RWPE1 (cell line): ENCODE measurements around the gene CACTIN.

Experiments
- CTCF ChIA-PET: fragments of 350-600 bp; sonication (Branson Sonifier 250); formaldehyde crosslinking; extraction: SDS; loops from one replicate; lab custom pipeline; 2021; lab: Yijun Ruan, JAX
- POLR2A ChIA-PET: fragments of 400-600 bp; formaldehyde crosslinking; extraction: SDS; loops from one replicate; lab custom pipeline; 2020; ENCODE audit warnings: antibody characterized with exemption; ENCODE audit not compliant: low non-redundant PET; lab: Yijun Ruan, JAX
- DNase-seq: peaks from one replicate; pipeline ENCODE4 v3.0.0; 2012; ENCODE audit warnings: low spot score
- H3K27ac ChIP-seq: fragments of 450-650 bp; 2 replicates; pipeline ENCODE4 v1.5.1; 2017
- TF ChIP-seq, protein P1 (sequence below): fragments of 450-650 bp; conservative IDR thresholded peaks from 2 replicates; pipeline ENCODE4 v1.5.1; 2017; ENCODE audit warnings: low read depth, mild to moderate bottlenecking

Gene CACTIN

DNA sequence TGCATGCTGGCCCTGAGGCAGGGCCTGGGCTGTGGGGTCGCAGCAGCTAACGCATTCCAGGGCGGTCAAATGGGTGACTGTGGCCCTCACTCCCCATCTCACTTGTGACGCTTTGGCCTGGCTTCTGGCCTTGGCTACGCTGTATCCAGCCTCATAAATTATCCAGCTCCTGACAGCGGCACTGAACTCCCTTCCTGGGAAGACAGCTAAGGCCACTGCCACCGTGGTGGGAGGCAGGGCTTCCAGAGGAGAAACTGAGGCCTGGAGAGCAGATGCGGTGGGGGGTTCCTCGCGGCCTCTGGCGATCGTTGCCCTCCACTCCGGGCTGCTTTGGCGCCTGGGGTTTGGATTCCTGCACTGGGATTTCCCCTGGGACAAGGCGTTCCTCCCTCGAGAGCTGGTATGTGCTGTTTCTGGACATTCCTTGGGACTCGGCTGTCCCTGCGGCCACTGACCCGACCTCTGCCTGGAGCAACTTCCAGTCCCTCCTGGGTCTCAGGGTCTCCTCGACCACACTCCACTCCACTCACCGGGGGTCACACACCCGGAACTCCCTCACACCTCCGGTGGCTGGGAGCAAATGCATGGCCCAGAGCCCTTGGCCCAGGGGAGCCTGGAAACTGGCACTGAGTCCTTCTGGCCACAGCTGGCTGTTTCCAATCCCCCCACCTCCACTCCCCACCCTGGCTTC lies 23.3 kb downstream of the CACTIN start:
- POLR2A ChIA-PET: no interaction called here
- TF ChIP-seq, protein P1, sequence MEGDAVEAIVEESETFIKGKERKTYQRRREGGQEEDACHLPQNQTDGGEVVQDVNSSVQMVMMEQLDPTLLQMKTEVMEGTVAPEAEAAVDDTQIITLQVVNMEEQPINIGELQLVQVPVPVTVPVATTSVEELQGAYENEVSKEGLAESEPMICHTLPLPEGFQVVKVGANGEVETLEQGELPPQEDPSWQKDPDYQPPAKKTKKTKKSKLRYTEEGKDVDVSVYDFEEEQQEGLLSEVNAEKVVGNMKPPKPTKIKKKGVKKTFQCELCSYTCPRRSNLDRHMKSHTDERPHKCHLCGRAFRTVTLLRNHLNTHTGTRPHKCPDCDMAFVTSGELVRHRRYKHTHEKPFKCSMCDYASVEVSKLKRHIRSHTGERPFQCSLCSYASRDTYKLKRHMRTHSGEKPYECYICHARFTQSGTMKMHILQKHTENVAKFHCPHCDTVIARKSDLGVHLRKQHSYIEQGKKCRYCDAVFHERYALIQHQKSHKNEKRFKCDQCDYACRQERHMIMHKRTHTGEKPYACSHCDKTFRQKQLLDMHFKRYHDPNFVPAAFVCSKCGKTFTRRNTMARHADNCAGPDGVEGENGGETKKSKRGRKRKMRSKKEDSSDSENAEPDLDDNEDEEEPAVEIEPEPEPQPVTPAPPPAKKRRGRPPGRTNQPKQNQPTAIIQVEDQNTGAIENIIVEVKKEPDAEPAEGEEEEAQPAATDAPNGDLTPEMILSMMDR: no peak
- CTCF ChIA-PET: interaction anchor here (0.6 kb wide), 2 partner anchors 16 to 28 kb away, joined by 3 to 4 read pairs; no protein-coding TSS in a partner anchor
- no peak overlapping the region for H3K27ac ChIP-seq
- DNase-seq: no peak

DNA sequence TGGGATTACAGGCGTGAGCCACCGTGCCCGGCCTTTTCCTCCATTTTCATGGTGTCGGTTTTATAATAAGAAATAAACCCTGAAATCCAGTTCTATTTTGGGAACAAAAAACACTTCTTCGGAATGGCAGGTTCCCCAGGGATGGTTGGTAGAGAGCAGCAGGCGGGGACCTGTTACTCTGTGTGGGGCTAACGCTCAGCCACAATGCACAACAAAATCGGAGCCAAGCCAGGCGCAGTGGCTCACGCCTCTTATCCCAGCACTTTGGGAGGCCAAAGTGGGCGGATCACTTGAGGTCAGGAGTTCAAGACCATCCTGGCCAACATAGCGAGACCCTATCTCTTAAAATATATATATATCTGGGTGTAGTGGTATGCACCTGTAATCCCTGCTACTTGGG lies 25.6 kb downstream of the CACTIN start:
- H3K27ac ChIP-seq: no peak overlapping the region
- POLR2A ChIA-PET: no interaction called here
- TF ChIP-seq, protein P1: no peak
- CTCF ChIA-PET: interaction anchor here (0.8 kb wide), 1 partner anchor 56 kb away, joined by 6 read pairs; no protein-coding TSS in a partner anchor
- no peak for DNase-seq

DNA sequence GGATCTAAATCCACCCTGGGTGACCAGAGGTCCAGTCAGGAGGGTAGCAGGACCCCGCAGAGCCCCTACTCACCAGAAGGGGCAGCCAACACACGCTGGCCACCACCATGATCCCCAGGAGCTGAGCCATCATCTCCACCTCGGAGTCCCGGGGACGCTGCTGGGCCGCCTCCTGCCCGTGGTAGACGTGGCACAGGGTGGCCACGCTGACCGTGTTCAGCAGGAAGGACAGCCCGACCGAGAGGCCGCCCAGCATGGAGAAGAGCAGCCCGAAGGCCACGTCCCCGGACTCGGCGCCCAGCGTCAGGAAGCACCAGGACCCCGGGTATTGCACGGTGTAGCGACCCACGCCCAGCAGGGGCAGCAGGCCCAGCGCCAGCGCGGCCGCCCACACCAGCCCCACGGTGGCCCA lies 26.8 kb downstream of the CACTIN start:
- POLR2A ChIA-PET: no interaction called here
- DNase-seq: no peak
- CTCF ChIA-PET: no interaction called here
- H3K27ac ChIP-seq: no peak overlapping the region
- TF ChIP-seq, protein P1: no peak

DNA sequence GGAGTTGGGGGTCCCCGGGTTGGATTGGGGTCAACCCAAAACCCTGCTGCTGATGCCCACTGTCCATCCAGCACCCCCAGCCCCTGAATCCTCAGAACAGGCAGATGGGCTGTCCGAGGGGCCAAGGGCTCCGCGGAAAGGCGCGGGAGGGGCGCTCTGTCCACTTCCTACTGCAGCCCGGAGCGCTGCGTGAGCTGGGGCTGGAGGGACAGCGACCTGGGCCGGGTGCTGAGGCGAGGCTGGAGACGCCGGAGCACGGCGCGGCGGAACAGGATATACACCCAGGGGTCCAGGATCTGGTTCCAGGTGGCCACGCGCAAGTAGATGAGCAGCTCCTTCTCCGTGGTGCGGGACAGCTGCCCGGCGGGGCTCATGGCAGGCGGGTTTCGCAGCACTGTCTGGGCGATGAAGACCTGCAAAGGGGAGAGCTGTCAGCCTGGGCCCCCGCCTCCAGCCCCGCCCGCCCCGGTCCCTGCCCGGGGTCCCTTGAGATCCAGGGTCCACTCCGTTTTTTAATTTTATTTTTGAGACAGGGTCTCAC lies 31.0 kb downstream of the CACTIN start:
- TF ChIP-seq, protein P1: no peak
- ChIA-PET POLR2A (no interaction called here), CTCF (interaction anchor here (0.6 kb wide), 1 partner anchor 11 kb away, joined by 6 read pairs; no protein-coding TSS in a partner anchor)

DNA sequence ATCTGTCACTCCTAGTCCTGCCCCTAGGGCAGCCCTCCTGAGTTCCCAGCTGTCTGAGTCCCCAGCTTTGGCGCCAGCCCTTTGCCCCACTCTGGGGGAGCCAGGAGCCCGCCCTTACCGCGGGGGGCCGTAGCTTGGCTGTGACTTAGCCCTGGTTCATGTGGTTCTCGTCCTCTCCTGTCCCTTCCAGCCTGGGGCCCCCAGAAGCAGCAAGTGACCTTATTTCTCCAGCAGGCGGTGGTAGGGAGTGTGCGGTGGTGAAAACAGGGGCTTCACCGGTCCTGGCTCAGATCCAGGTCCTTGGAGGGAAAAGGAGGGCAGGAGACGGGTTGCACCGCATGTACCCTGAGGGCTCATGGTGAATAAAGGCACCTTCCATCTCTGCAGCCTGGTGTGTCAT lies 33.4 kb downstream of the CACTIN start:
- H3K27ac ChIP-seq: no peak overlapping the region
- DNase-seq: no peak
- TF ChIP-seq, protein P1: no peak
- ChIA-PET POLR2A (no interaction called here), CTCF (interaction anchor here (0.5 kb wide), 1 partner anchor 13 kb away, joined by 4 read pairs; no protein-coding TSS in a partner anchor)

More for the DNA sequence above, 31.0 kb downstream of the CACTIN start:
- no peak overlapping the region for H3K27ac ChIP-seq
- no peak for DNase-seq

DNA sequence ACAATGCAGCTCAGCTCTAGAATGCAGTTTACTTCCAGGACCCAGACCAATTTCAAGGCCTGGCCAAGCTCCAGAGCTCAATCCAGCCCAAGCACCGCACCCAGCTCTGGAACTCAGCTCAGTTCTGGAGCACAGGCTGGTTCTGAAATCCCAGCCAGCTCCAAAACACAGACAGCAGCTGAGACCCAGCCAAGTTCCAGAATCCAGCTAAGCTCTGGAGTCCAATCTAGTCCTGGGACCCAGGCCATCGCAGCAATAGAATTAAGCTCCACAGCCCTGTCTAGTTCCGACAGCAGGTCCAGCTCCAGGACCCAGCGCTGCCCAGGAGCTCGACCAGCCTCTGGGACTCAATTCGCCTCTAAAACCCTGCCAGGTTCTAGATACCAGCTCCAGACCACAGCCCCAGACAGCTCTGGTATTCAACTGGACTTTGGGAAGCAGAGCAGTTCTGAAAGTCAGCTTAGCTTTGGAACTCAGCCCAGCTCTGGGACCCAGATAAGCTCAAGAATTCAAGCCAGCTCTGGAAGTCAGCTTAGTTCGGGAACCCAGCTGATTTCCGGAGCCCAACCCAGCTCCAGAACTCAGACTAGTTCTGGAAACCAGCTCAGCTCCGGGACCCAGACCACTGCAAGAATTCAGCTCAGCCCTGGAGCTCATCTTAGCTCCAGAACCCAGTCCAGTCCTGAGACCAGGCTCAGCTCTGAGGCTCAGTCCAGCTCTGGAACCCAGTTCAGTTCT lies 34.5 kb downstream of the CACTIN start:
- ChIA-PET CTCF (interaction anchor here (1.6 kb wide), 1 partner anchor 47 kb away, joined by 7 read pairs; no protein-coding TSS in a partner anchor), POLR2A (no interaction called here)
- no peak overlapping the region for H3K27ac ChIP-seq
- TF ChIP-seq, protein P1: no peak
- no peak for DNase-seq
